Measurements from ENCODE around the gene CLK3. TPM values are rescaled to one million over a fixed set of nuclear protein-coding genes. Genes with fewer than 3 reads are reported as not detected.

Gene CLK3
- total and polyA plus RNA-seq, 2 of the 8 experiments (the other 6 are each of a cell fraction or from before 2014, with no cell fraction given), result 43.5 to 67.3 TPM

DNA sequence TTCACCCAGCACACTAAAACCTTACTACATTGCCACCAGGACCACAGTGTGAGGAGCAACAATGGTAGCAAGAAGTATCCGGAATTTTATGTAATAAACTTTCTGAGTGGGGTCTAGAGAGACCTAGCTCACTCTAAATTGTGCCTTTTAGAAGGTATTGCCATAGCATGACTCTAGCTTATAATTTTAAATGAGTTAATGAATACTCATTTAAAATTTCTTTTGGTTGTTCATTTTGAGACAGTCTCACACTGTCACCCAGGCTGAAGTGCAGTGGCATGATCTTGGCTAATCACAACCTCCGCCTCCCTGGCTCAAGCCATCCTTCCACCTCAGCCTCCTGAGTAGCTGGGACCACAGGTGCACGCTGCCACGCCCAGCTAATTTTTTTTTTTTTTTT, 54.0 kb downstream of the CLK3 start:
- DNase-seq (ENCODE audit: low read depth in 1 of 2, low spot score in 2 of 2), result no peak
- TF ChIP-seq GABPA (IDR thresholded peaks at IDR 0.05; ENCODE audit: borderline replicate concordance, insufficient read depth, low read length), result no peak
- TF ChIP-seq CTBP2 (IDR thresholded peaks at IDR 0.05; ENCODE audit: borderline replicate concordance, insufficient read depth, insufficient read length, low read length), result no peak
- no peak for TF ChIP-seq CBX5 (IDR thresholded peaks at IDR 0.05; ENCODE audit: low read depth, low read length)
- TF ChIP-seq SIX5 (IDR thresholded peaks at IDR 0.05; ENCODE audit: low read depth, low read length), result no peak
- TF ChIP-seq RXRA (IDR thresholded peaks at IDR 0.05; ENCODE audit: insufficient read depth, low read depth, low read length), result no peak
- no peak for TF ChIP-seq SIN3A (conservative IDR thresholded peaks at IDR 0.05 in 1 of 2, IDR thresholded peaks at IDR 0.05 in 1 of 2; ENCODE audit: low read depth in 1 of 2, low read length in 2 of 2)
- peaks cover 0 to 3% of the 10 kb centered on the region in 2 experiments for H4K20me1 ChIP-seq (replicated peaks in 1 of 2; ENCODE audit: control insufficient read depth in 1 of 2, insufficient read depth in 2 of 2, low read length in 2 of 2)
- no peaks in the 10 kb centered on the region for H3K9me3 ChIP-seq (ENCODE audit: insufficient read depth in 2 of 2, low read depth in 1 of 2, low read length in 1 of 2)
- no peak overlapping the region for H3K9ac ChIP-seq (replicated peaks in 1 of 4; ENCODE audit: extremely low read depth in 1 of 4, low read depth in 3 of 4, low read length in 3 of 4)
- H3K27ac ChIP-seq (ENCODE audit: low read depth, low read length), result no peak overlapping the region
- H3K4ac ChIP-seq (replicated peaks; ENCODE audit: insufficient read length, low read depth, low read length), result no peak overlapping the region
- H3K79me2 ChIP-seq (ENCODE audit: control insufficient read depth in 1 of 2, insufficient read depth in 2 of 2, low read length in 2 of 2), result no peaks in the 10 kb centered on the region
- no peak overlapping the region for H2BK15ac ChIP-seq (ENCODE audit: low read length)
- H2BK5ac ChIP-seq (ENCODE audit: low read depth, low read length), result no peak overlapping the region
- ChIA-PET CTCF (ENCODE audit: partially characterized antibody) (interaction anchor here (0.7 to 2.4 kb wide), 6 partner anchors 17 to 295 kb away, joined by 3 to 14 read pairs (median 3); no protein-coding TSS in a partner anchor), POLR2A (ENCODE audit: partially characterized antibody) (interaction anchor here (0.6 to 1.9 kb wide), 2 partner anchors 15 to 17 kb away, joined by 3 to 6 read pairs; no protein-coding TSS in a partner anchor)
- no peak overlapping the region for H3K4me2 ChIP-seq (ENCODE audit: insufficient read depth in 1 of 2, low read depth in 2 of 2, low read length in 2 of 2)
- peaks cover 3% of the 10 kb centered on the region; the same call in 1 of the 2 replicates for H3K79me1 ChIP-seq (ENCODE audit: low read depth, low read length)
- peaks cover 7 to 17% (median 12%) of the 10 kb centered on the region in 4 experiments; a peak in 5 of 8 replicates for H3K36me3 ChIP-seq (ENCODE audit: control insufficient read depth in 2 of 4, insufficient read depth in 4 of 4, low read length in 3 of 4)
- 97% methylated on average over 3 of the region's 4 CpGs; no CpG with 5 or more reads in 1 of the 2 experiments for WGBS, 2 experiments (ENCODE audit: extremely low coverage in 1 of 2, insufficient coverage in 1 of 2, insufficient read length in 1 of 2, insufficient replicate concordance in 2 of 2, low coverage in 1 of 2, low lambda C conversion rate in 2 of 2, missing lambda C conversion rate in 1 of 2)
- H4K91ac ChIP-seq (replicated peaks; ENCODE audit: insufficient read length, low read length), result no peak overlapping the region
- H2BK12ac ChIP-seq (ENCODE audit: low read depth, low read length), result no peak overlapping the region
- no peak overlapping the region for H2BK20ac ChIP-seq (ENCODE audit: low read length)
- no peak overlapping the region for H3K23ac ChIP-seq (ENCODE audit: insufficient read length)
- no peak overlapping the region for H2BK120ac ChIP-seq (replicated peaks; ENCODE audit: low read depth, low read length)
- H3K14ac ChIP-seq (ENCODE audit: insufficient read length), result no peak overlapping the region
- H3K27me3 ChIP-seq (replicated peaks in 1 of 4; ENCODE audit: control insufficient read depth in 3 of 4, extremely low read depth in 1 of 4, insufficient read depth in 3 of 4, low read length in 3 of 4), result no peaks in the 10 kb centered on the region
- H4K8ac ChIP-seq (ENCODE audit: extremely low read depth, insufficient read depth, low read length), result no peak overlapping the region
- H3K56ac ChIP-seq (replicated peaks; ENCODE audit: insufficient read length, low read depth, low read length), result no peak overlapping the region
- no peaks in the 10 kb centered on the region for H3K23me2 ChIP-seq (ENCODE audit: low read depth, low read length)
- no peak overlapping the region for H4K5ac ChIP-seq (ENCODE audit: insufficient read length, low read depth, low read length)
- 0 out of 7 replicates have a peak, but pooled peaks cover 0 to 2% (median 0%) of the 10 kb centered on the region in 4 experiments for H3K4me1 ChIP-seq (replicated peaks in 1 of 4; ENCODE audit: control insufficient read depth in 3 of 4, insufficient read depth in 4 of 4, low read length in 3 of 4)
- H2AK5ac ChIP-seq (ENCODE audit: low read depth, low read length), result no peak overlapping the region
- no peak overlapping the region for H3K4me3 ChIP-seq (ENCODE audit: extremely low read depth in 1 of 4, insufficient read depth in 2 of 4, low read depth in 3 of 4, low read length in 4 of 4)
- no peak overlapping the region for H3K18ac ChIP-seq (ENCODE audit: extremely low read depth, low read length)
- H2AFZ ChIP-seq (ENCODE audit: low read length), result no peak overlapping the region
- no peak for FAIRE-seq

All from H1 (cell line).